ENCODE results near the gene APOL3.

- no peak for TF ChIP-seq EZH2 (IDR thresholded peaks at IDR 0.05; ENCODE audit: borderline replicate concordance, low read length)
- no peak for TF ChIP-seq CTCF (conservative IDR thresholded peaks at IDR 0.05 in 1 of 2, IDR thresholded peaks at IDR 0.05 in 1 of 2; ENCODE audit: extremely low read depth in 1 of 2, insufficient read depth in 1 of 2, low read depth in 1 of 2, low read length in 2 of 2)
These were observed 49.2 kb downstream of the APOL3 start for GRCh38 chr22:36111316-36111715.

Measured in mammary epithelial cell (primary cell).